Measurements from ENCODE around the gene SELENON. TPM values are rescaled to one million over a fixed set of nuclear protein-coding genes. Genes with fewer than 3 reads are reported as not detected.

Gene SELENON
- polyA plus RNA-seq, 2 of the 4 experiments (the other 2 are of a cell fraction) = 16.6 to 41.1 TPM

DNA sequence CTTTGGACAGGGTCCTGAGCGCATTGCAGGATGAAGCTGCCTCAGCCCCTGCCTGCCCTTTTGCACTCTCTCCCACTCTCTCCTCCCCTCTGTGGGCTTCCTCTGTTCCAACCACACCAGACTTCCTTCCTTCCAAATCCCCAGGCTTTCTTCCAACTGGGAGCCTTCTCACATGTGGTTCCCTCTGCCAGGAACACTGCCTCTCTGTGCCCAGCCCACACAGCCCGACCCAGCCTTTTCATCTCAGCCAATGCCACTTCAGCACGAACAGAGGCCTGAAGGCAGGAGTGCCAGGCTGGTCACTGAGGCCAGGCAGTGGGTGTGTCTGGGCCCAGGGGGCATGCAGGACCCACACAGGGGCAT, 5.9 kb downstream of the SELENON start:
- ATAC-seq (no peak), DNase-seq (ENCODE audit: low read depth in 1 of 2, low spot score in 1 of 2) (no peak), FAIRE-seq (no peak)
- H3K4me1 ChIP-seq = peaks cover 8% of the 10 kb centered on the region; the same call in 2 of the 3 replicates
- no peaks in the 10 kb centered on the region for H3K9me3 ChIP-seq
- TF ChIP-seq FOXS1 (CRISPR knock-in tag; IDR thresholded peaks at IDR 0.05) = no peak
- 78% methylated on average over 3 of the region's 3 CpGs for WGBS (ENCODE audit: missing lambda C conversion rate)
- H3K4me2 ChIP-seq = no peak overlapping the region
- ChIA-PET POLR2A (no interaction called here), CTCF (no interaction called here)
- no peak overlapping the region for H3K27ac ChIP-seq
- no peak overlapping the region for H3K4me3 ChIP-seq

DNA sequence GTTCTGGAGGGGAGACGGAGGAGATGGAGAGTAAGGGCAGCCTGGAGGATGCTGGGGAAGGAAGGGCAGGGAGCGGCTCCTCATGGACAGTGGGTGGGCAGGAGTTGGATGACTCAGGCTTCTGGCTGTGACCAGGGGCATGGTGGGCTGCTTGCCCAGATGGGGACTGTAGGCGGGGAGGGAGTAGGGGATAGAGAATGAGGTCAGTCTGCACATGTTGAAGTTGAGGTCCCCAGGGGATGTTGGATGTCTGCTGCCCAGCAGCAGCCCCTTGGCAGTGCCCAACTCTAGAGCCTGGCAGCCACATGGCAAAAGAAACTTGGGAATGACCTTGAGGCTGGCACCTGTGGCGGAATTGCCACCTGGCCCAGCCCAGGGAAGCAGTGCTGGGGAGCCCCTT, 6.4 kb downstream of the SELENON start:
- CTCF ChIA-PET = interaction anchor here (1.2 kb wide), 1 partner anchor 98 kb away, joined by 3 read pairs; no protein-coding TSS in a partner anchor
- WGBS (ENCODE audit: missing lambda C conversion rate) = 97% methylated on average over 4 of the region's 4 CpGs

DNA sequence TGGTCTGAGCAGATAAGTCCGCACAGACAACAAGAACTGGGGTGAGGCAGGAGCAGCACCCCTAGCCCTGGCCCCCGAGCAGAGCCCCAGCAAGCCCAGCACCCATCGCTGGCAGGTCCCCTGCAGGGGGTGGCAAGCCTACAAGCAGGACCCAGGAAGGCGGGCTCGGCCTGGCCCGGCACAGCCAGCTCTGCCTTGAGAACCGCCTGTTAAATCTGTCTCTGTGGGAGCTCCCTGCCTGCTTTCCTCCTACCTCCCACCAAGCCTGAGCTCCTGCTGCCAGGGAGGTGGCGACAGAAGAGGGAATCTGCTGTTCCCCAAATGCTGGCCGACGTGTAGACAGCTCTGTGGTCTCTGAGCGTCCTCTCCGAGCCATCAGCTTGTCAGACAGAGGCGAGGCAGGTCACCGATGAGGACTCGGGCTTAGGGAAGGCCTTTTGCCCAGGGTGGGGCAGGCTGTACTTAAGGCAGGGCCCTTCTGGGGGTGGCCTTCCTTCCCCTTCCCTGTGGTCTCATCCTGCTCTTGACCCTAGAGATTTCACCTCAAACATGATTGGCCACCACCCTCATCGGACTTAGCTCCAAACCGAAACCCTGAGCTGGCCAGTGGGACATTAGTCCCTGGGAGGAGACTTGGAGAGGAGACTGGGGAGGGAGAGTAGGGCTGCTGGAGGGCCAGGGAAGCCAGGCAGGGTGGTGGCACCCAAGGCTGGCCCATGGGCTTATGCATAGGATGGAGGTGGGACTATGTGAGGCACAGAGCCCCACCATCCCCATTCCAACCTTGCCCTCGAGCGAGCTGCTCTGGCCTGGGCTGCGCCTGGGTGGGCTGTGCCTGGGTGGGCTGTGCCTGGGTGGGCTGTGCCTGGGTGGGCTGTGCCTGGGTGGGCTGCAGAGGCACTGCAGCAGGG, 7.7 kb downstream of the SELENON start:
- FAIRE-seq = no peak
- Histone ChIP-seq H3K4me3 (no peak overlapping the region), H3K4me1 (peaks cover 5% of the 10 kb centered on the region; the same call in 1 of the 3 replicates), H3K27ac (no peak overlapping the region), H3K4me2 (no peak overlapping the region), H3K9me3 (no peaks in the 10 kb centered on the region)
- WGBS (ENCODE audit: missing lambda C conversion rate) = 86% methylated on average over 3 of the region's 20 CpGs
- CTCF ChIA-PET = interaction anchor here (1.2 to 4.4 kb wide), 6 partner anchors 9 to 304 kb away, joined by 3 to 21 read pairs (median 11); partner anchors contain the start of gene SELENON
- no peak for DNase-seq (ENCODE audit: low read depth in 1 of 2, low spot score in 1 of 2)
- ATAC-seq = no peak
- no peak for TF ChIP-seq CHD4 (IDR thresholded peaks at IDR 0.05; ENCODE audit: borderline replicate concordance)
- TF ChIP-seq HDAC2 (IDR thresholded peaks at IDR 0.05) = no peak
- TF ChIP-seq RAD21 (conservative IDR thresholded peaks at IDR 0.05 in 1 of 2, IDR thresholded peaks at IDR 0.05 in 1 of 2) = no peak
- no peak for TF ChIP-seq JUNB (IDR thresholded peaks at IDR 0.05)
- TF ChIP-seq, protein P1, sequence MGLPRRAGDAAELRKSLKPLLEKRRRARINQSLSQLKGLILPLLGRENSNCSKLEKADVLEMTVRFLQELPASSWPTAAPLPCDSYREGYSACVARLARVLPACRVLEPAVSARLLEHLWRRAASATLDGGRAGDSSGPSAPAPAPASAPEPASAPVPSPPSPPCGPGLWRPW (IDR thresholded peaks at IDR 0.05) = no peak
- TF ChIP-seq ZSCAN20 (CRISPR knock-in tag; IDR thresholded peaks at IDR 0.05) = no peak
- TF ChIP-seq HOXB5 (CRISPR knock-in tag; IDR thresholded peaks at IDR 0.05) = no peak
- POLR2A ChIA-PET = interaction anchor here (0.8 to 1.3 kb wide), 2 partner anchors 12 to 560 kb away, joined by 3 to 4 read pairs; partner anchors contain the start of genes MTFR1L and RSRP1

More for the DNA sequence above, 6.4 kb downstream of the SELENON start:
- Histone ChIP-seq H3K4me2 (no peak overlapping the region), H3K27ac (no peak overlapping the region), H3K4me1 (peaks cover 5% of the 10 kb centered on the region; the same call in 1 of the 3 replicates), H3K9me3 (no peaks in the 10 kb centered on the region), H3K4me3 (no peak overlapping the region)
- DNase-seq (ENCODE audit: low read depth in 1 of 2, low spot score in 1 of 2) (no peak), ATAC-seq (no peak), FAIRE-seq (no peak)
- POLR2A ChIA-PET = no interaction called here
- TF ChIP-seq MYC (IDR thresholded peaks at IDR 0.05; ENCODE audit: borderline replicate concordance, low read length) (no peak), POLR2A (IDR thresholded peaks at IDR 0.05; ENCODE audit: low read length) (no peak), PHF8 (IDR thresholded peaks at IDR 0.05; ENCODE audit: borderline replicate concordance, low read depth) (no peak), JUNB (IDR thresholded peaks at IDR 0.05) (no peak), RNF2 (IDR thresholded peaks at IDR 0.05; ENCODE audit: borderline replicate concordance, low read depth) (no peak), JUN (IDR thresholded peaks at IDR 0.05) (no peak), FOSL2 (IDR thresholded peaks at IDR 0.05) (no peak), FOSL2 (CRISPR knock-in tag; IDR thresholded peaks at IDR 0.05) (no peak), BCL3 (IDR thresholded peaks at IDR 0.05) (no peak), KDM5A (IDR thresholded peaks at IDR 0.05) (no peak), ZSCAN20 (CRISPR knock-in tag; IDR thresholded peaks at IDR 0.05) (no peak), RFX5 (IDR thresholded peaks at IDR 0.05) (no peak), CBX2 (IDR thresholded peaks at IDR 0.05; ENCODE audit: borderline replicate concordance, low read depth) (no peak)
- TF ChIP-seq, protein P2, sequence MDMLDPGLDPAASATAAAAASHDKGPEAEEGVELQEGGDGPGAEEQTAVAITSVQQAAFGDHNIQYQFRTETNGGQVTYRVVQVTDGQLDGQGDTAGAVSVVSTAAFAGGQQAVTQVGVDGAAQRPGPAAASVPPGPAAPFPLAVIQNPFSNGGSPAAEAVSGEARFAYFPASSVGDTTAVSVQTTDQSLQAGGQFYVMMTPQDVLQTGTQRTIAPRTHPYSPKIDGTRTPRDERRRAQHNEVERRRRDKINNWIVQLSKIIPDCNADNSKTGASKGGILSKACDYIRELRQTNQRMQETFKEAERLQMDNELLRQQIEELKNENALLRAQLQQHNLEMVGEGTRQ (IDR thresholded peaks at IDR 0.05) = no peak
- TF ChIP-seq, protein P3, sequence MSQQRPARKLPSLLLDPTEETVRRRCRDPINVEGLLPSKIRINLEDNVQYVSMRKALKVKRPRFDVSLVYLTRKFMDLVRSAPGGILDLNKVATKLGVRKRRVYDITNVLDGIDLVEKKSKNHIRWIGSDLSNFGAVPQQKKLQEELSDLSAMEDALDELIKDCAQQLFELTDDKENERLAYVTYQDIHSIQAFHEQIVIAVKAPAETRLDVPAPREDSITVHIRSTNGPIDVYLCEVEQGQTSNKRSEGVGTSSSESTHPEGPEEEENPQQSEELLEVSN (IDR thresholded peaks at IDR 0.05; ENCODE audit: borderline replicate concordance, low read depth) = no peak
